IPS-18a (cell line): ENCODE results near the gene OR2T35.
"Not testable (repeated sequence)": the region's sequence is repeated elsewhere in the genome, so short reads cannot be mapped to it uniquely, and the experiment has no call there.

ENCODE experiments used
- H3K27ac ChIP-seq: one replicate; pipeline ENCODE4 v1.5.1; 2013; ENCODE audit warnings: low read length
- H3K27me3 ChIP-seq: one replicate; pipeline ENCODE4 v1.6.1; 2013; ENCODE audit warnings: mild to moderate bottlenecking, low read length; ENCODE audit not compliant: control insufficient read depth, insufficient read depth
- H3K36me3 ChIP-seq: one replicate; pipeline ENCODE4 v1.6.1; 2013; ENCODE audit warnings: low read depth, low read length; ENCODE audit not compliant: control insufficient read depth
- H3K4me1 ChIP-seq: one replicate; pipeline ENCODE4 v1.6.1; 2013; ENCODE audit warnings: low read depth, low read length; ENCODE audit not compliant: control insufficient read depth
- H3K4me3 ChIP-seq: one replicate; pipeline ENCODE4 v1.5.1; 2013; ENCODE audit warnings: low read length
- H3K9ac ChIP-seq: one replicate; pipeline ENCODE4 v1.6.1; 2013; ENCODE audit warnings: mild to moderate bottlenecking, low read length, moderate library complexity
- H3K9me3 ChIP-seq: one replicate; pipeline ENCODE4 v1.6.1; 2013; ENCODE audit warnings: low read depth, low read length; ENCODE audit not compliant: control insufficient read depth

OR2T35 gene

DNA sequence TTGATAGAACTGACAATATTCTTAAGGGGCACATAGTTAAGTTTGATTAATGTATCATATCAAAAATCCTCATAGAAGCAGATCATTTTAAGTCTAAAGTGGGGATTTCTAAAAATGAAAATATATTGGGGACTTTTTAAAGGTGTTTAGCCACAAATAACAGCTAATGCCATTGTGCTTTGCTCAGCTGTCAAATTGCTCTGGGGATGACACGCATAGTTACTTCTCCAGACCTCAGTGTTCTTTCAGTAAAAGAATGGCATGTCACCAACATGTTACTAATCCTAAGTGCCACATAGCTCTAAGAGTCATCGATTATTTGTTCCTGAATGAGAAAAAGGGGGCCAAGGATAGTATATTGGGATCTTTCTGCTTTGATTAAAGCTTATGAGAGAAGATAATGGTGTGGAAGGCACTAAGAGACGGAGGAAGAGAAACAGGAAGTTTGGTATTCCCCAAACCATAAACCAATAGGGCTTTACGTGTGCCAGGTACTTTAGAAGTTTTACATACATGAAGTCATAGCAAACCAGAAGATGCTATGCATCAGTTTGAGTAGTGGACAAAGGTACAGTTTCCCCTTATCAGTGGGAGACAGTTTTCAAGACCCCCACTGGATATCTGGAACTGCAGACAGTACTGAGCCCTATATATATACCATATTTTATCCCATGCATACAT is 2.0 kb downstream of the OR2T35 start:
- H3K36me3 ChIP-seq, H3K9me3 ChIP-seq, H3K27me3 ChIP-seq, H3K4me3 ChIP-seq, H3K9ac ChIP-seq, H3K4me1 ChIP-seq, H3K27ac ChIP-seq: not testable (repeated sequence)

DNA sequence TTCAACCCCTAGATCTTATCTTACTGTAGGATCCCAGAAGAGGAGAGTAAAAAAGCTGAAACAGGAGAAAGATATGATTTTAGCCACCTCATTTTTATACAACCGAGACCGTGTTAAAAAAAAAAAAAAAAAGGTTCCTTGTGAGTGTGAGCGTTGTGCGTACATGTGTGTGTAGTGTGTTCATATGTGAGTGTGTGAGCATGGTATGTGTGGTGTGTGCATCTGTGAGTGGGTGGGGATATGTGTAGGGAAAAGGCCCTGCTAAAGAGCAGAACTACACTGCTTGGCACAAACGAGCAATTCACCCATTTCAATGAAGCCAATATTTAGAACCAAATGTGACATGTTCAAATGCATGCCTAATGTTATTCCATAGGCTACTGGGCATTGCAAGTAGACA is 3.5 kb downstream of the OR2T35 start:
- H3K9ac ChIP-seq, H3K4me1 ChIP-seq, H3K27me3 ChIP-seq, H3K4me3 ChIP-seq, H3K27ac ChIP-seq, H3K9me3 ChIP-seq, H3K36me3 ChIP-seq: not testable (repeated sequence)

DNA sequence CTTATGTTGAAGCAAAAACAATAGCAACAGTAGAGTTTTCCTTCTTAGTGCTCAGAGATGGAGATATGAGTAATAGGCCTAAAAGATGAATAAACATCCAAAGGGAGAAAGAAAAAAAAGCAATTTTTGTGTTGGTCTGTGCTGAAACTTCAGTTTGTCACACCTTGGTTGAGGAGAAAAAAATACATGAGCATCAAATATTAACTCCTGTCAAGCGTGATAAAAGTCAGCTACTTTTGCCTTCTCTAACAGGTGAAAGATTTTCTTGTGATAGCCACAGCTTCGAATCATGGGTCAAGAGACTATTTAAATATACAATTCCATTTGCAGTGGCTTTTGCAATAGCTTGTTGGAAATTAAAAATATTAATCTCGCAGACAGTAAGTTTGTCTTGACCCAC is 4.2 kb downstream of the OR2T35 start:
- H3K27ac ChIP-seq, H3K9me3 ChIP-seq, H3K4me1 ChIP-seq, H3K36me3 ChIP-seq, H3K9ac ChIP-seq, H3K27me3 ChIP-seq, H3K4me3 ChIP-seq: not testable (repeated sequence)

DNA sequence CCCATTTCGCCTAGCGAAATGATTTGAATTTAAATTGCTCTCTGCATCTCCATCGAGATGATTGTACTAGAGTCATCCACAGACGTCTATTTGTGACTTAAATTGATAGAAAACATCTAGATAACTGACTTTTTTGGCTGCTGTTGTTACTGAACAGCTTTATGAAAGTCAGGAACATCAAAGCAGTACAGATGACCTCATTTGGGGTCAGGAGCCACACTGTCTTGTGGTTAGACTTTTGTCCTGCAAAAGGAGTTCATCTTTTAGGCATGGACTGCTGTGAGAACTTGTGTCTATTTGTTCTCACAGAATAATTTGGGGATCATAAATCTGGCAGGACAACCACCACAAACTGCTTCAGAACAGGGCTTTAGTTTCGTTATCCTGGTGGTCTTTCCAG is 5.4 kb downstream of the OR2T35 start:
- H3K9ac ChIP-seq, H3K27me3 ChIP-seq, H3K9me3 ChIP-seq, H3K4me3 ChIP-seq, H3K36me3 ChIP-seq, H3K27ac ChIP-seq, H3K4me1 ChIP-seq: not testable (repeated sequence)

DNA sequence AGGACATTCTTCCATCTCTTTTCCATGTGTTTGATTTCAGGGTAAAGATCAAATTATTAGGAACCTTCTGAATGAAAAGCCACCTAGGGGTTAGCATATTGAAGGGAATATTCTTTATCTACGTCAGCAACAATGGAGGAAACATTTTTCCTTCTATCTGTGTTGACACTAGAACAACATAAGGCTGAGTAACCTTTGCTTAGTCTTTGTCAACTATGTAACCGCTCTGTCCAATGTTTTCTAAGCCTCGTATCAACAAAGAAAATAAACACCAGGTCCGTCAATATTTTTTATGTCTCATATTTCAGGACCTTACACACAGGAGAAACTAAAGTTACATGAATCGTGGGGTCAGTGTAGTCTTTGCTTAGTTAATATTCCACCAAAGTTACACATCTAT is 8.5 kb downstream of the OR2T35 start:
- H3K4me1 ChIP-seq, H3K27me3 ChIP-seq, H3K4me3 ChIP-seq, H3K9ac ChIP-seq, H3K27ac ChIP-seq, H3K36me3 ChIP-seq: not testable (repeated sequence)
- H3K9me3 ChIP-seq = peaks cover 11% of the 10 kb centered on the region

DNA sequence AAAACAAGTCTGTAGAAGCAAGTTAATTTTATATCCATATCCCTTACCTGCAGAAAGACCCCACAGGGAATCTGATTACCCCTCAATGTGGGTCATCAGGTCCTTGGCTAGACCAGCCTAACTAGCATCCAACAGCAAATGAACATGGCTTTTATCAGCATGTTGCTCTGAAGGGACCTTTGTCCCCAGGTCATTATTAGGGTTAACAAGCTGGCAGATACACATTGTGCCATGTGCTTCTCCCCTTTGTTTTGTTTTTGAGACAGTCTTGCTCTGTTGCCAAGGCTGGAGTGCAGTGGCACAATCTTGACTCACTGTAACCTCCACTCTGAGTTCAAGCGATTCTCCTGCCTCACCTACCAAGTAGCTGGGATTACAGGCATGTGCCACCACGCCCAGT is 10.1 kb downstream of the OR2T35 start, which contains the start of gene OR2T11:
TSS of gene OR2T11 (minus strand) at position 101 of the 400 bp plus-strand sequence. CDS start 7,963 bp downstream, outside the sequence.
- peaks cover 27% of the 10 kb centered on the region for H3K9me3 ChIP-seq
- not testable (repeated sequence) for H3K9ac ChIP-seq, H3K4me1 ChIP-seq, H3K4me3 ChIP-seq, H3K36me3 ChIP-seq, H3K27ac ChIP-seq, H3K27me3 ChIP-seq

DNA sequence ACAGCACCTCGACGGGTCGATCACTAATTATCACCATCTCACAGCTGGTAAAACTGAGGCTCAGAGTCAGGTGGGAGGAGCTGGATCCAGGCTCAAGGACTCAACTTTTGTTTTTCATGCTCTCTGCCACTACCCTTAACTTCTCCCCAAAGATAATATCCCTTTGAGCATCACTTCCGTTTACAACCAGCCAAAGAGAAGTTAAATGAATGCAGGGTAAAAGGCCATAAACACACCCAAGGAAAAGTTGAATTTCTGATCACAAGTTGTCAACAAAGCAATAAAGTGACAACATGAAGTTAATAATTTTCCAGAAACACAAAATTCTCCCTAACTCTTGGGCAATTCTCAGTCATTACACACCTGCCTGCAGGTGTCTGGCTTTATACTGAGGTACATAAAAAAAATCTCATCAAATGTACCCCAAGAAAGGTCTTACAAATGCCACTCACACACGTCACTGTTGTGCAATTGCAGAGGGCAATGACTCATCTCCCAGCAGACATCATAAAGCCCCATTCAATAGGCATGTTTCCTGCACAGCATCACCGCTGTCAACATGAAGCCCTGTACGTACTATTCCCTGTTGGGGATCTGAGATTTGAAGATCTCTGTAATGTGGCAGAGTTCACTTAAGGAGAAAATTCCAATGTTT is 13.6 kb downstream of the OR2T35 start:
- Histone ChIP-seq H3K27ac (no peak overlapping the region), H3K9me3 (peaks cover 58% of the 10 kb centered on the region), H3K4me3 (no peak overlapping the region), H3K9ac (no peak overlapping the region), H3K36me3 (no peaks in the 10 kb centered on the region), H3K27me3 (no peaks in the 10 kb centered on the region), H3K4me1 (no peaks in the 10 kb centered on the region)

DNA sequence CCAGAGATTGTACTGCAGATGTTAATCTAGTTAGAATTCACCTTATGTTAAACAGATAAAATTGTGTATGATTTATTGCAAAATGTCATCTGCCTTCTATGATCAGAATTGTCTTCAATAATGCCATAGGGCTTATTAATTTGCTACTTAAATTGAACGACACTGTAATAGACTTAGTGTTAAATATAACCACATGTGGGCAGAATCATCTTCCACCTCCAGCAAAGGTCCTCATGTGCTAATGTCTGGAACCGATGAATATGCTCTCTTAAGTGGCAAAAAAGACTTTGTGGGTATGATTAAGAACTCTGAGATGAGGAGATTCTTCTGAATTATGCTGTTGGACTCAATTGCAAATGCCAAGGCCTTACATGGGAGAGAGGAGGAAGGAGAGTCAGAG is 14.5 kb downstream of the OR2T35 start:
- Histone ChIP-seq H3K36me3 (no peaks in the 10 kb centered on the region), H3K27ac (no peak overlapping the region), H3K27me3 (no peaks in the 10 kb centered on the region), H3K4me3 (no peak overlapping the region), H3K9me3 (peaks cover 66% of the 10 kb centered on the region), H3K9ac (no peak overlapping the region), H3K4me1 (no peaks in the 10 kb centered on the region)

DNA sequence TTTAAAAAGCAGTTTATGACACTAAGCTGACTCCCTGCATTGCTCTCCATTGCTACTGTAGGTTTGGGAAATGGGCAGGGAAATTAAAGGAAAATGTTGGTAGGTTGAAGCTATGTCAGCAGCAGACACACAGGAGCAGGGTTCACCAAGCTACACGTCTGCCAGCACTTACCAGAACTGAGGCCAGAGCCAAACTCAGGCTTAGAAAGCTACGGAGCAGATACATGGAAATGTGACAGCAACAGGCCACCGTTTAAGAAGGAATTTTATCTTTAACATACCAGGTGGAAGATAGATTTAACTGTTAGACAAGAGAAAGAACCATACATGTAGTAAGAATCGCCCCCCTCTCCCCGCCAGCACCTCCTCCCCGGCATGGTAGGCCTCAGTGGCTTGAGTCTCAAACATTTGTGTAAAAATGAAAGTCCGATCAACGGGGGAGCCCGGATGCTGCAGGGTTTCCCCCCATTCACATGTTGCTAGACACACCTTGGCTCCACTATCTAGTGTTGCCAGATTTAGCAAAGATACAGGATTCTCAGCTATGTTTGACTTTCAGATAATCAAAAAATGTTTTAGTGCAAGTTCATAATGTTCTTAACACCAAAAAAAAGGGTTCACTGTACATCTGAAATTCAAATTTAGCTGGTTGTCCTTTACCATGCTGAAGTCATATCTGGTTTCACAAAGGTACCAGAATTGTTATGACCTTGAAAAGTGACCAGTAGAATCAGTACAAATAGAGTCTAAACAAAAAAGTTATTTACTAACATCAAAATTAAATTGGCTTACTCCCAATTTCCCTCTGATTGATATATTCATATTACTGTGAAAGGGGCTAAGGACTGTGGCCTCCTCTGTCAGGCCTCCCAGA is 16.9 kb downstream of the OR2T35 start:
- no peak overlapping the region for H3K4me3 ChIP-seq
- H3K9me3 ChIP-seq = peaks cover 79% of the 10 kb centered on the region
- no peak overlapping the region for H3K9ac ChIP-seq
- H3K27me3 ChIP-seq = no peaks in the 10 kb centered on the region
- no peaks in the 10 kb centered on the region for H3K4me1 ChIP-seq
- no peaks in the 10 kb centered on the region for H3K36me3 ChIP-seq
- H3K27ac ChIP-seq = no peak overlapping the region

DNA sequence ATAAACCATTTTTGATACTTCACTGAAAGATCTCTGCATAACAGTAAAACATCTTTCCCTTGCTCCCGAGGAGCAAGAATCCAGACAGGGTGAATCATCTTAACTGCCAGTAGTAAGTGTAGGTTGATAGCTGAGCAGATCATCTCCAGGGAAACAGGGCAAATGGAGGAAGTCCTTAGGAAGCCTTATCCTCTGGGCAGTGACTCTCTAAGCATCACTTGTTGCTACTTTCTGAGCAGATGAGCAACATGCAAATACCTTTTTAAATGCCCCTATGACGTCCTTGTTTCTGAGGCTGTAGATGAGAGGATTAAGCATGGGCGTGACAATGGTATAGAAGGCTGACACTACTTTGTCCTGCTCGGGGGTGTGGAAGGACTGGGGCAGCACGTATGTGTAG is 19.1 kb downstream of the OR2T35 start:
- peaks cover 87% of the 10 kb centered on the region for H3K9me3 ChIP-seq
- no peak overlapping the region for H3K9ac ChIP-seq

DNA sequence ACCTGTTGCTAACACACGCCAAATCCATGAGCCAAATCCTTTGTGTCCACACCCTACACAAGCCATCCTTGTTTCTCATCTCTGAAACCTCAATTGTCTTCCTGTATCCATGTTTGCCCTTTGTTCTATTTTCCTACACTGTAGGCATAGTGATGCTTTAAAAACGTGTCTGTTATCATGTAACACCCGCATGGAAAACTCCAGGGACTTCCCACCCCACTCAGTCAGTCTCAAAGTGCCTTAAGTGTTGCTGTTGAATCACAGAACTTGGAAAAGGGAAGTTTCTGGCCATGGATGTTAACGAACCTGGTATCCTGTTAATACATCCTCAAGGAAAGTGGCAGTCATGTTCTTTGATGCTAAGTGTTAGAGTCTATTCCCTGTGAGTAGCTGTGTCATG is 19.9 kb downstream of the OR2T35 start:
- Histone ChIP-seq H3K9ac (no peak overlapping the region), H3K4me1 (no peaks in the 10 kb centered on the region), H3K27me3 (no peaks in the 10 kb centered on the region), H3K36me3 (no peaks in the 10 kb centered on the region), H3K9me3 (peaks cover 81% of the 10 kb centered on the region), H3K27ac (no peak overlapping the region), H3K4me3 (no peak overlapping the region)

More for the DNA sequence above, 19.1 kb downstream of the OR2T35 start:
- H3K4me3 ChIP-seq = no peak overlapping the region
- no peaks in the 10 kb centered on the region for H3K27me3 ChIP-seq
- H3K4me1 ChIP-seq = no peaks in the 10 kb centered on the region
- H3K36me3 ChIP-seq = no peaks in the 10 kb centered on the region
- H3K27ac ChIP-seq = no peak overlapping the region
